GM23338 (cell line): ENCODE data around the gene HERC4. TPM values are rescaled to one million over a fixed set of nuclear protein-coding genes. Genes with fewer than 3 reads are reported as not detected.

ENCODE experiments used
- ATAC-seq: fragments of 200-7000 bp; cut with Tn5 transposase; 3 replicates; pipeline ENCODE4 v1.9.1; 2020
- DNase-seq: peaks from one replicate; pipeline ENCODE4 v3.0.0-alpha.2; 2015; ENCODE audit warnings: low spot score
- H2AFZ ChIP-seq: fragments of 200-600 bp; sonication (generic); 2 replicates; pipeline ENCODE4 v1.8.0; 2016; ENCODE audit warnings: antibody characterized with exemption, mild to moderate bottlenecking, moderate library complexity
- H3F3A ChIP-seq: fragments of 200-600 bp; sonication (generic); replicated peaks from 2 replicates; pipeline ENCODE4 v1.8.0; 2017; ENCODE audit warnings: antibody characterized with exemption, mixed run types, low read depth
- H3K27ac ChIP-seq: fragments of 200-600 bp; sonication (generic); 2 replicates; pipeline ENCODE4 v1.6.1; 2016; ENCODE audit warnings: low read depth
- H3K27me3 ChIP-seq: fragments of 200-600 bp; sonication (generic); 2 replicates; pipeline ENCODE4 v1.8.0; 2016; ENCODE audit warnings: mild to moderate bottlenecking, mixed run types, moderate library complexity; ENCODE audit not compliant: insufficient read depth
- H3K36me3 ChIP-seq: fragments of 200-600 bp; sonication (generic); 2 replicates; pipeline ENCODE4 v1.8.0; 2016; ENCODE audit warnings: mild to moderate bottlenecking; ENCODE audit not compliant: insufficient read depth
- H3K4me1 ChIP-seq: fragments of 200-600 bp; sonication (generic); 2 replicates; pipeline ENCODE4 v1.8.0; 2016; ENCODE audit warnings: mild to moderate bottlenecking, moderate library complexity; ENCODE audit not compliant: insufficient read depth
- H3K4me2 ChIP-seq: fragments of 200-600 bp; sonication (generic); 2 replicates; pipeline ENCODE4 v1.7.1; 2017; ENCODE audit warnings: mixed run types
- H3K4me3 ChIP-seq: fragments of 200-600 bp; sonication (generic); 2 replicates; pipeline ENCODE4 v1.6.1; 2016; ENCODE audit warnings: mixed run types
- H3K79me2 ChIP-seq: fragments of 200-600 bp; sonication (generic); replicated peaks from 2 replicates; pipeline ENCODE4 v1.8.0; 2017; ENCODE audit warnings: mild to moderate bottlenecking; ENCODE audit not compliant: insufficient read depth
- H3K9me2 ChIP-seq: fragments of 200-600 bp; sonication (generic); 2 replicates; pipeline ENCODE4 v1.8.0; 2017; ENCODE audit not compliant: insufficient read depth
- H4K20me1 ChIP-seq: fragments of 200-600 bp; sonication (generic); replicated peaks from 2 replicates; pipeline ENCODE4 v1.8.0; 2017; ENCODE audit warnings: mild to moderate bottlenecking; ENCODE audit not compliant: insufficient read depth
- H3K27ac Mint-ChIP-seq: 2 replicates; pipeline ENCODE4 v1.8.0; 2020; ENCODE audit warnings: inconsistent platforms, mild to moderate bottlenecking, moderate library complexity, mixed read lengths
- H3K27me3 Mint-ChIP-seq: 3 replicates; pipeline ENCODE4 v1.8.0; 2022; ENCODE audit warnings: low read depth, mild to moderate bottlenecking, moderate library complexity, mixed read lengths, inconsistent platforms; ENCODE audit not compliant: insufficient read depth, poor library complexity
- H3K36me3 Mint-ChIP-seq: 3 replicates; pipeline ENCODE4 v1.8.0; 2021; ENCODE audit warnings: low read depth, mild to moderate bottlenecking, inconsistent platforms, moderate library complexity, mixed read lengths
- H3K4me1 Mint-ChIP-seq: 3 replicates; pipeline ENCODE4 v1.8.0; 2020; ENCODE audit warnings: mild to moderate bottlenecking, inconsistent platforms, mixed read lengths
- H3K4me3 Mint-ChIP-seq: 3 replicates; pipeline ENCODE4 v1.8.0; 2021; ENCODE audit warnings: moderate library complexity, mild to moderate bottlenecking, inconsistent platforms, mixed read lengths
- H3K9me3 Mint-ChIP-seq: 3 replicates; pipeline ENCODE4 v1.8.0; 2020; ENCODE audit warnings: moderate library complexity, mild to moderate bottlenecking, inconsistent platforms, mixed read lengths
- CREB1 ChIP-seq: fragments of 250-450 bp; sonication (Bioruptor Pico); IDR thresholded peaks from 2 replicates; pipeline ENCODE4 v1.5.0; 2020; ENCODE audit warnings: low read depth, mild to moderate bottlenecking, moderate library complexity
- CTCF ChIP-seq, 2 experiments: fragments of 200-600 bp in 1 of 2; sonication (generic) in 1 of 2; conservative IDR thresholded peaks; 2 replicates each; pipeline versions ENCODE4 v1.5.1 to v1.6.1; 2016 to 2017; ENCODE audit warnings: antibody characterized with exemption in 2 of 2, low read depth in 2 of 2, mild to moderate bottlenecking in 2 of 2, moderate library complexity in 1 of 2
- EZH2 ChIP-seq: fragments of 200-600 bp; sonication (generic); IDR thresholded peaks from one replicate; pipeline ENCODE4 v1.8.0; 2017; ENCODE audit warnings: antibody characterized with exemption, mild to moderate bottlenecking, low read depth; ENCODE audit not compliant: unreplicated experiment
- EZH2phosphoT487 ChIP-seq: fragments of 200-600 bp; sonication (generic); IDR thresholded peaks from one replicate; pipeline ENCODE4 v1.8.1; 2018; ENCODE audit warnings: antibody characterized with exemption; ENCODE audit not compliant: unreplicated experiment
- JUNB ChIP-seq: IDR thresholded peaks from one replicate; pipeline ENCODE4 v1.6.1; 2016; ENCODE audit warnings: antibody characterized with exemption; ENCODE audit not compliant: unreplicated experiment
- NANOG ChIP-seq: IDR thresholded peaks from 2 replicates; pipeline ENCODE4 v1.6.1; 2016; ENCODE audit warnings: antibody characterized with exemption, borderline replicate concordance
- POLR2AphosphoS5 ChIP-seq: IDR thresholded peaks from 2 replicates; pipeline ENCODE4 v1.6.1; 2016; ENCODE audit warnings: antibody characterized with exemption, low read depth
- STAT1 ChIP-seq: IDR thresholded peaks from one replicate; pipeline ENCODE4 v1.6.1; 2016; ENCODE audit warnings: antibody characterized with exemption; ENCODE audit not compliant: unreplicated experiment
- ZNF114 ChIP-seq: fragments of 250-450 bp; sonication (Bioruptor Pico); IDR thresholded peaks from 2 replicates; pipeline ENCODE4 v1.5.0; 2020; ENCODE audit warnings: mild to moderate bottlenecking, moderate library complexity
- ZNF331 ChIP-seq: fragments of 250-450 bp; sonication (Bioruptor Pico); IDR thresholded peaks from 2 replicates; pipeline ENCODE4 v1.5.0; 2020; ENCODE audit warnings: low read depth, mild to moderate bottlenecking, moderate library complexity
- polyA plus RNA-seq: library from polyadenylated mRNA; unstranded; fragments of >200 nt; fragmentation: Nextera tagmentation; extraction: Ambion mirVana; gene quantifications from 2 replicates; pipeline ENCODE4 v1.2.1, GENCODE V29; 2016
- total RNA-seq: library from RNA; depleted of rRNA; stranded (reverse); fragments of >200 nt; shearing (Covaris generic); gene quantifications from 2 replicates; pipeline ENCODE4 v1.2.3, GENCODE V29; 2014
- TF ChIP-seq, protein P1 (sequence below): IDR thresholded peaks from 2 replicates; pipeline ENCODE4 v1.6.1; 2016; ENCODE audit warnings: antibody characterized with exemption
- TF ChIP-seq, protein P2 (sequence below): fragments of 250-450 bp; sonication (Bioruptor Pico); IDR thresholded peaks from 2 replicates; pipeline ENCODE4 v1.5.0; 2020; ENCODE audit warnings: mild to moderate bottlenecking, moderate library complexity
- TF ChIP-seq, protein P3 (sequence below): IDR thresholded peaks from one replicate; pipeline ENCODE4 v1.6.1; 2018; ENCODE audit warnings: antibody characterized with exemption; ENCODE audit not compliant: unreplicated experiment

HERC4 gene
- total and polyA plus RNA-seq, 2 experiments from 2014 or later, result 20.1 to 67.2 TPM

GRCh38 chr10:67988606-67989005 lies 86.5 kb downstream of the HERC4 start:
- Mint-ChIP-seq H3K27ac (no peak overlapping the region), H3K36me3 (peaks cover 20% of the 10 kb centered on the region), H3K4me3 (no peak overlapping the region), H3K27me3 (no peaks in the 10 kb centered on the region), H3K9me3 (no peaks in the 10 kb centered on the region), H3K4me1 (no peaks in the 10 kb centered on the region)
- Histone ChIP-seq H4K20me1 (no peaks in the 10 kb centered on the region), H3K9me2 (no peaks in the 10 kb centered on the region), H3K36me3 (peaks cover 7% of the 10 kb centered on the region; the same call in 1 of the 2 replicates), H3K4me3 (no peak overlapping the region), H3K27ac (no peak overlapping the region), H3K4me2 (no peak overlapping the region), H3K27me3 (no peaks in the 10 kb centered on the region), H2AFZ (no peak overlapping the region), H3F3A (no peaks in the 10 kb centered on the region), H3K79me2 (no peaks in the 10 kb centered on the region), H3K4me1 (no peaks in the 10 kb centered on the region)
- TF ChIP-seq NANOG (no peak), STAT1 (no peak), EZH2 (no peak), POLR2AphosphoS5 (no peak), ZNF114 (CRISPR knock-in tag) (no peak), CREB1 (CRISPR knock-in tag) (no peak), CTCF (conservative IDR thresholded peaks at IDR 0.05; ENCODE audit: low read depth in 2 of 2) (no peak), ZNF331 (CRISPR knock-in tag) (no peak), JUNB (no peak), EZH2phosphoT487 (no peak)
- TF ChIP-seq, protein P1, sequence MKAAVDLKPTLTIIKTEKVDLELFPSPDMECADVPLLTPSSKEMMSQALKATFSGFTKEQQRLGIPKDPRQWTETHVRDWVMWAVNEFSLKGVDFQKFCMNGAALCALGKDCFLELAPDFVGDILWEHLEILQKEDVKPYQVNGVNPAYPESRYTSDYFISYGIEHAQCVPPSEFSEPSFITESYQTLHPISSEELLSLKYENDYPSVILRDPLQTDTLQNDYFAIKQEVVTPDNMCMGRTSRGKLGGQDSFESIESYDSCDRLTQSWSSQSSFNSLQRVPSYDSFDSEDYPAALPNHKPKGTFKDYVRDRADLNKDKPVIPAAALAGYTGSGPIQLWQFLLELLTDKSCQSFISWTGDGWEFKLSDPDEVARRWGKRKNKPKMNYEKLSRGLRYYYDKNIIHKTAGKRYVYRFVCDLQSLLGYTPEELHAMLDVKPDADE, result no peak
- TF ChIP-seq, protein P2, sequence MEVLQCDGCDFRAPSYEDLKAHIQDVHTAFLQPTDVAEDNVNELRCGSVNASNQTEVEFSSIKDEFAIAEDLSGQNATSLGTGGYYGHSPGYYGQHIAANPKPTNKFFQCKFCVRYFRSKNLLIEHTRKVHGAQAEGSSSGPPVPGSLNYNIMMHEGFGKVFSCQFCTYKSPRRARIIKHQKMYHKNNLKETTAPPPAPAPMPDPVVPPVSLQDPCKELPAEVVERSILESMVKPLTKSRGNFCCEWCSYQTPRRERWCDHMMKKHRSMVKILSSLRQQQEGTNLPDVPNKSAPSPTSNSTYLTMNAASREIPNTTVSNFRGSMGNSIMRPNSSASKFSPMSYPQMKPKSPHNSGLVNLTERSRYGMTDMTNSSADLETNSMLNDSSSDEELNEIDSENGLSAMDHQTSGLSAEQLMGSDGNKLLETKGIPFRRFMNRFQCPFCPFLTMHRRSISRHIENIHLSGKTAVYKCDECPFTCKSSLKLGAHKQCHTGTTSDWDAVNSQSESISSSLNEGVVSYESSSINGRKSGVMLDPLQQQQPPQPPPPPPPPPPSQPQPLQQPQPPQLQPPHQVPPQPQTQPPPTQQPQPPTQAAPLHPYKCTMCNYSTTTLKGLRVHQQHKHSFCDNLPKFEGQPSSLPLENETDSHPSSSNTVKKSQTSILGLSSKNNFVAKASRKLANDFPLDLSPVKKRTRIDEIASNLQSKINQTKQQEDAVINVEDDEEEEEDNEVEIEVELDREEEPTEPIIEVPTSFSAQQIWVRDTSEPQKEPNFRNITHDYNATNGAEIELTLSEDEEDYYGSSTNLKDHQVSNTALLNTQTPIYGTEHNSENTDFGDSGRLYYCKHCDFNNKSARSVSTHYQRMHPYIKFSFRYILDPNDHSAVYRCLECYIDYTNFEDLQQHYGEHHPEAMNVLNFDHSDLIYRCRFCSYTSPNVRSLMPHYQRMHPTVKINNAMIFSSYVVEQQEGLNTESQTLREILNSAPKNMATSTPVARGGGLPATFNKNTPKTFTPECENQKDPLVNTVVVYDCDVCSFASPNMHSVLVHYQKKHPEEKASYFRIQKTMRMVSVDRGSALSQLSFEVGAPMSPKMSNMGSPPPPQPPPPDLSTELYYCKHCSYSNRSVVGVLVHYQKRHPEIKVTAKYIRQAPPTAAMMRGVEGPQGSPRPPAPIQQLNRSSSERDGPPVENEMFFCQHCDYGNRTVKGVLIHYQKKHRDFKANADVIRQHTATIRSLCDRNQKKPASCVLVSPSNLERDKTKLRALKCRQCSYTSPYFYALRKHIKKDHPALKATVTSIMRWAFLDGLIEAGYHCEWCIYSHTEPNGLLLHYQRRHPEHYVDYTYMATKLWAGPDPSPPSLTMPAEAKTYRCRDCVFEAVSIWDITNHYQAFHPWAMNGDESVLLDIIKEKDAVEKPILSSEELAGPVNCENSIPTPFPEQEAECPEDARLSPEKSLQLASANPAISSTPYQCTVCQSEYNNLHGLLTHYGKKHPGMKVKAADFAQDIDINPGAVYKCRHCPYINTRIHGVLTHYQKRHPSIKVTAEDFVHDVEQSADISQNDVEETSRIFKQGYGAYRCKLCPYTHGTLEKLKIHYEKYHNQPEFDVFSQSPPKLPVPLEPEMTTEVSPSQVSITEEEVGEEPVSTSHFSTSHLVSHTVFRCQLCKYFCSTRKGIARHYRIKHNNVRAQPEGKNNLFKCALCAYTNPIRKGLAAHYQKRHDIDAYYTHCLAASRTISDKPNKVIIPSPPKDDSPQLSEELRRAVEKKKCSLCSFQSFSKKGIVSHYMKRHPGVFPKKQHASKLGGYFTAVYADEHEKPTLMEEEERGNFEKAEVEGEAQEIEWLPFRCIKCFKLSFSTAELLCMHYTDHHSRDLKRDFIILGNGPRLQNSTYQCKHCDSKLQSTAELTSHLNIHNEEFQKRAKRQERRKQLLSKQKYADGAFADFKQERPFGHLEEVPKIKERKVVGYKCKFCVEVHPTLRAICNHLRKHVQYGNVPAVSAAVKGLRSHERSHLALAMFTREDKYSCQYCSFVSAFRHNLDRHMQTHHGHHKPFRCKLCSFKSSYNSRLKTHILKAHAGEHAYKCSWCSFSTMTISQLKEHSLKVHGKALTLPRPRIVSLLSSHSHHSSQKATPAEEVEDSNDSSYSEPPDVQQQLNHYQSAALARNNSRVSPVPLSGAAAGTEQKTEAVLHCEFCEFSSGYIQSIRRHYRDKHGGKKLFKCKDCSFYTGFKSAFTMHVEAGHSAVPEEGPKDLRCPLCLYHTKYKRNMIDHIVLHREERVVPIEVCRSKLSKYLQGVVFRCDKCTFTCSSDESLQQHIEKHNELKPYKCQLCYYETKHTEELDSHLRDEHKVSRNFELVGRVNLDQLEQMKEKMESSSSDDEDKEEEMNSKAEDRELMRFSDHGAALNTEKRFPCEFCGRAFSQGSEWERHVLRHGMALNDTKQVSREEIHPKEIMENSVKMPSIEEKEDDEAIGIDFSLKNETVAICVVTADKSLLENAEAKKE (CRISPR knock-in tag), result no peak
- TF ChIP-seq, protein P3, sequence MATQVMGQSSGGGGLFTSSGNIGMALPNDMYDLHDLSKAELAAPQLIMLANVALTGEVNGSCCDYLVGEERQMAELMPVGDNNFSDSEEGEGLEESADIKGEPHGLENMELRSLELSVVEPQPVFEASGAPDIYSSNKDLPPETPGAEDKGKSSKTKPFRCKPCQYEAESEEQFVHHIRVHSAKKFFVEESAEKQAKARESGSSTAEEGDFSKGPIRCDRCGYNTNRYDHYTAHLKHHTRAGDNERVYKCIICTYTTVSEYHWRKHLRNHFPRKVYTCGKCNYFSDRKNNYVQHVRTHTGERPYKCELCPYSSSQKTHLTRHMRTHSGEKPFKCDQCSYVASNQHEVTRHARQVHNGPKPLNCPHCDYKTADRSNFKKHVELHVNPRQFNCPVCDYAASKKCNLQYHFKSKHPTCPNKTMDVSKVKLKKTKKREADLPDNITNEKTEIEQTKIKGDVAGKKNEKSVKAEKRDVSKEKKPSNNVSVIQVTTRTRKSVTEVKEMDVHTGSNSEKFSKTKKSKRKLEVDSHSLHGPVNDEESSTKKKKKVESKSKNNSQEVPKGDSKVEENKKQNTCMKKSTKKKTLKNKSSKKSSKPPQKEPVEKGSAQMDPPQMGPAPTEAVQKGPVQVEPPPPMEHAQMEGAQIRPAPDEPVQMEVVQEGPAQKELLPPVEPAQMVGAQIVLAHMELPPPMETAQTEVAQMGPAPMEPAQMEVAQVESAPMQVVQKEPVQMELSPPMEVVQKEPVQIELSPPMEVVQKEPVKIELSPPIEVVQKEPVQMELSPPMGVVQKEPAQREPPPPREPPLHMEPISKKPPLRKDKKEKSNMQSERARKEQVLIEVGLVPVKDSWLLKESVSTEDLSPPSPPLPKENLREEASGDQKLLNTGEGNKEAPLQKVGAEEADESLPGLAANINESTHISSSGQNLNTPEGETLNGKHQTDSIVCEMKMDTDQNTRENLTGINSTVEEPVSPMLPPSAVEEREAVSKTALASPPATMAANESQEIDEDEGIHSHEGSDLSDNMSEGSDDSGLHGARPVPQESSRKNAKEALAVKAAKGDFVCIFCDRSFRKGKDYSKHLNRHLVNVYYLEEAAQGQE, result no peak
- ATAC-seq (no peak), DNase-seq (no peak)
